ENCODE data around the gene RAD51AP1.

- no peak for TF ChIP-seq TCF12 (IDR thresholded peaks at IDR 0.05; ENCODE audit: low read depth, low read length)
- no peak for TF ChIP-seq E2F6 (IDR thresholded peaks at IDR 0.05)
- TF ChIP-seq CTCF (IDR thresholded peaks at IDR 0.05; ENCODE audit: control extremely low read depth in 1 of 3, insufficient read depth in 1 of 3, low read depth in 1 of 3, low read length in 3 of 3), result no peak
- TF ChIP-seq TAF1 (IDR thresholded peaks at IDR 0.05; ENCODE audit: low read depth, low read length), result no peak
- TF ChIP-seq GABPA (IDR thresholded peaks at IDR 0.05; ENCODE audit: borderline replicate concordance, insufficient read depth, low read length), result no peak
- TF ChIP-seq ZNF274 (IDR thresholded peaks at IDR 0.05; ENCODE audit: borderline replicate concordance, extremely low read depth, low read length), result no peak
- TF ChIP-seq CEBPB (IDR thresholded peaks at IDR 0.05; ENCODE audit: low read depth, low read length), result no peak
Observed at GRCh38 chr12:4567073-4567881, 28.6 kb downstream of the RAD51AP1 start.
